SHP77 treated with DMSO at 0.1 percent for 48 hours (cell line): Measurements from ENCODE around the gene PML.
A peak's percentile ranks its signal among the peaks of the same experiment; 100 is the strongest.
"Not testable (repeated sequence)": the region's sequence is repeated elsewhere in the genome, so short reads cannot be mapped to it uniquely, and the experiment has no call there.

Experiments used
- DNase-seq: peaks from one replicate; lab custom pipeline; 2025; lab: John Stamatoyannopoulos, UW

The PML gene

GRCh38 chr15:74038707-74039655, 44.5 kb downstream of the PML start:
- DNase-seq, result no peak

DNA sequence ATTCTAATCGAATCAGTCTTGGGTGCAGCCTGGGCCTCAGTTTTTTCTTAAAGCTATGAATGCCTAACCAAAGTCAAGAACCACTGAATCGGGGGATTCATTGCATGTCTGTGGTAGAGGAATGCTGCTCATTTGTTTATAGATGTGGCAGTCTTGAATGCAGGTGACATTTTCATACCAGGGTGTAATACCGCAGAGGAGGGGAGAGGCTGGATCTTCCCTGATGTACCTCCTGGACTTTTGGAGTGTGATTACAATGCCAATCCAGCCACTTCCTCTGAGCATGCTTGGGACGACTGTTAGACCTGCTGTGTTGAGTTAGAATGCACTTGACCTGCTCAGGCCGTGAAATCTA, 45.1 kb downstream of the PML start:
- no peak for DNase-seq

- no peak for DNase-seq
Measured at GRCh38 chr15:74040109-74040850, 45.8 kb downstream of the PML start.

GRCh38 chr15:74041311-74041756, 46.8 kb downstream of the PML start:
- no peak for DNase-seq

DNA sequence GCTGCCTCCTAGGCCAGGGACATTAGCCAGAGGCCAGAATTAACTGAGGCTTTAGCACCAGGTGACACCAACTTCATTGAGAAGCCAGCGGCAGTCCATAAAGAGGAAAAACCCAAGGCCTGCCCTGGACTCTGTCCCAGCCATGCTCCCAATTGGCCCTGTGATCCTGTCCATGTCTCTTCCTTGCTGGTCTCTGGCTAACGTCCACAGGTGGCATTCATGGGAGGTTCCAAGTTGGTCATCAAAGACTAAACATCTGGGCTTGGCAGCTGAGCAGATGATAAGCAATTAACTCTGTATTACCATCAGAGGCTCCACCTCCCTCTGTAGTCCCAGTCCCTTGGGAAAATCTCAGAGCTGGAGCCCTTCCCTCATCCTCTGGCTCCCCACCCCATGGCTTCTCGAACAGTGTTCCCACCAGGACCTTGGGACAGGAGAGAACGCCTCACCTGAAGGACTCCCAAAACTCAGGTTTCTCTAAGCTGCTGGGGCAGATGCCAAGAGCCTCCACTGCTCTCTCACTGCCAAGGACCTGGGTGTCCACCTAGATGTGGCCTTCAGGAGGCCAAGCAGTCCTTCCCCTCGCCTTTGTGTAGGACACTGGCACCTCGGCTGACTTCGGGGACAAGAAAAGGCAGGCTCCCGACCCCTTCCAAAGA, 47.4 kb downstream of the PML start:
- DNase-seq, result no peak

DNA sequence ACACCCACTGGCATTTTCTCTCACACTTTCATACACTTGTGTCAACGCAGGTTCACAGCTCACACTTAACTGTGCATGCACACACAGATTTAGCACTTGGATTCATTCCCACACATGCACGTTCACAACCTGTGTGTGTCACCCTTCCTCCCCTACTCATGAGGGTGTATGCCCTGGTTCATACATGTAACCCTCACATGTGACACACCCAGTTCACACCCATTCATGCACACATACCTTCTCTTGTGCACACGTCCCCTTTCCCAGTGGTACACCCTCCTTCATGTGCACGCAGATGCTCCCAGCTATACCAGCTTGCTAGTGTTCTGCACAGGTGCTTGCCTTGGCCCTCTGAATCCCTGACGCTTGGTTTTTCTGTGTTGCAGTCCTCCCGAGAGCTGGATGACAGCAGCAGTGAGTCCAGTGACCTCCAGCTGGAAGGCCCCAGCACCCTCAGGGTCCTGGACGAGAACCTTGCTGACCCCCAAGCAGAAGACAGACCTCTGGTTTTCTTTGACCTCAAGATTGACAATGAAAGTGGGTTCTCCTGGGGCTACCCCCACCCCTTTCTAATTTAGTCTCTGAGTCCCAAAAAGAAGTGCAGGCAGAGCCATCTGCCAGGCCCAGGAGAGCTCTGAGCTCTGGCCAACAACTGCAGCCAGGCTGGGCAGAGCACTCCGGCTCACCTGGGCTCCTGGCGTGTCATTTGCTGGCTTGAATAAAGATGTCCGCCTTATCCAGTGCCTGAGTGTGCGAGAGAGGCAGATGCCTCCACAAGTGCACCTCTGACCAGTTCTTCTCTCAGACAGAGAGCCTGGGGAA, 48.3 kb downstream of the PML start:
- no peak for DNase-seq

DNA sequence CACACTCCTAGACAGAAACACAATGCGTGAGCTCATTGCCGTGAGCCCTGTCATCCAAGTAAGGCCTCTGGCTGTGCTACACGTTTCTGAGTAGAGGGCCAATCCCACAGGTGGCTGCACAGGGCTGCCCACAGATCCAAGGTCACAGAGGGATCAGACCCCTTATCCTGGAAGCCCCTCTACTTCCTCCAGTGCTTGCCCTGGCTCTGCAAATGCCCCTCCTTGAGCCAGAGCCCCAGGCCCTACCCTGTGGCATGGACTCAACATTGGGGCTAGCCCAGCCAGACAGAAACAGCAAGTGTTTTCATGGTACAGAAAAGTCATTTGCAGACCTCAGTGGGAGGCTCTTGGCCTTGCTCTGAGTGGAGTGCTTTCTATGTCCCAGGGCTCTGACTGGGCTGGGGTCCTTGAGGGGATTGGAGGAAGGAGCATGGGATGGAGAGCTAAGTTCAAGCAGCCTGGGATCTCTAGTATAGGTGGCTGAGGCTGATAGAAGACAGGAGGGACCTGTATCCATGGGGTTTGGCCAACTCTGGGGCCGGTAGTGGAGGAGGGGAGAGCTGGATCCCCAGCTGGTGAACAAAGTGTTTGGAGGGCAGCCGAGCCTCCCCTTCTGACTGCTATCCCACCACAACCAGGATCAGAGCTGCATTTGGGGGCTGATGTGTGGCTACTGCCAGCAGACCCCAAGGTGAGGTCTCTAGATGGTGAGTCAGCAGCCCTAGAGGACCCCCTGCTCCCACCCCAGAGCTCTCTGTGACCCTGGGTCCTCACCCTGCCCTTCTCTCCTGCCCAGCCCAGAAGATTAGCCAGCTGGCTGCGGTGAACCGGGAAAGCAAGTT, 49.1 kb downstream of the PML start:
- DNase-seq, result no peak

- DNase-seq, result no peak
Measured at GRCh38 chr15:74044267-74045110, 50.0 kb downstream of the PML start.

DNA sequence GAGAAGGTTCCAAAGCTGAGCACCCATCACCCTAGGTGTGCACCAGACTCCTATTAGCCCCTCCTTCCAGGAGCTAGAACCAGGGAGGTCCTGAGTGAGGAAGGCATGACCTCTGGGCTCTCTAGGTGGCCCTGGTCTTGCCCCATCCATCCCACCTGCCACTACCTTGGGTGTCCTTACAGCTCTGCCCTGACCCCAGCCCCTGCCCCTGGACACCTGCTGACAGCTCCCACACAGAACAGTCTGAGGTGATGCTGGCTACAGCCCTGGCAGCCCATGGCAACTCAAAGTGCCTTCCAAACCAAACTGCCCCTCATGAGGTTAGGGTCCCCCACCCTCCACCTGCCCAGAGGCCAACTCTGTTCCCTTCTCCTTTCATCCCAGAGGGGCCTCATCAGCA, 50.7 kb downstream of the PML start:
- no peak for DNase-seq

DNA sequence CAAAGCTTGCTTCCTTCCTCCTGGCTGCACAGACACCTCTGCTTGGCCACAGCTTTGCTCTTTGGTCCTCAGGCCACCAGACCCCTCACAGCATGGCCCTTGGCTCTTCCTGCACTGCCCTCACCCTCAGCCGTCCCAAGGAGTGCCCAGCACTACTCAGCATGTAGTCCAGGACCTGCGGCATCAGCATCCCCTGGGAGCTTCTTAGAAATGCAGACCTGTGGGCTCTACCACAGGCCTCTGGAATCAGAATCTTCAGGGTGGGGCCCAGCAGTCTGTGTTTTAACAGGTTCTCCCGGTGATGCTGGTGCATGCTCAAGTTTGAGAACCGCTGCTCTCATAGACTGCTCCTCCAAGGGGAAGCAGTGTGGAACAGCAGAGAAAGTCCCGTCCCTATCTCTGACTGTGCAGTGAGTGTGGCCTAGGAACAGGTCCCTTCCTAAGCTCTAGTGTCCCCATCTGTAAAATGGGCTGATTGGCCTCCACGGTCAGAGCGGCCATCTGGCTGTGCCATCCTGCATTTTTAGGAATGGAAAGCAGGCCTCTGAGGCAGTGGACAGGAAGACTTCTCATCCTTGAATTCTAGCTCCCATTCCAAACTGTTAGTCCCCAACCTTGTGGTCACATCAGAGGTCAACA, 51.2 kb downstream of the PML start:
- DNase-seq, result no peak

DNA sequence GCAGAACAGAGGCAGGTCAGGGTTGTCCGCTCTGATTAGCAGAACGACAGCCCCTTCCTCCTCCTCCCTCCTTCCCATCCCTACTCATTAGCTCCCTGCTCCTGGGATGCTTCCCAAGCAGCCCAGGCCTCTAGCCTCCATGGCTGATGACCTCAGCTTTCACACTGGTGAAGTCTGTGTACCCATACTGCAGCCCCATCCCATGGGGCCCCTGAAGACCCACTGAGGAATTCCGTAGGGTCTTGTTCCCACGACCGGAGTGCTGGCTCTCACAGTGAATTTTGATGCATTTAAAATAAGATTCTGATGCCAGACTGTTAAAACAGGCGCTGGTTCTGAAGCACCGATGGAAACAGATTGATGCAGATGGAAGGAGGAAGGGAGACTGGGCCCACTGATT, 51.8 kb downstream of the PML start:
- DNase-seq, result no peak

DNA sequence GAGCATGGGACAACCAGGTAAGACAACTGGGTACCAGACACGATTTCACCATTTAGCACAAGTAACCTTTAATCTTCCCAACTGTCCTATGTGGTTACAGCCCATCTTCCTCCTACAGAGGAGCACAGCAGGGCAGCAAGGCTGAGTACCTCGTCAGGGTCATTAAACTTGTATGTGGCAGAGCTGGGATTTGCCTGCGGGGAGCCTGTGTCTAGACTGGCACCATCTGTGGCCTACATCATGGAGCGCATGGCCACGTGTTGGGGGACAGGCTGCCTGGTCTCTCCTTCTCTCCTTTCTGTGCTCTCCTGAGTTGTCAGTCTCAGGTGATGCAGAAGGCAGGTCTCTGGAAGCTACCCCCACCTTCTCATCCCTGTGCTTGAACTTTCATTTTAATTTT, 55.6 kb downstream of the PML start:
- no peak for DNase-seq

- DNase-seq, result no peak
Measured at GRCh38 chr15:74050556-74051234, 56.2 kb downstream of the PML start.

DNA sequence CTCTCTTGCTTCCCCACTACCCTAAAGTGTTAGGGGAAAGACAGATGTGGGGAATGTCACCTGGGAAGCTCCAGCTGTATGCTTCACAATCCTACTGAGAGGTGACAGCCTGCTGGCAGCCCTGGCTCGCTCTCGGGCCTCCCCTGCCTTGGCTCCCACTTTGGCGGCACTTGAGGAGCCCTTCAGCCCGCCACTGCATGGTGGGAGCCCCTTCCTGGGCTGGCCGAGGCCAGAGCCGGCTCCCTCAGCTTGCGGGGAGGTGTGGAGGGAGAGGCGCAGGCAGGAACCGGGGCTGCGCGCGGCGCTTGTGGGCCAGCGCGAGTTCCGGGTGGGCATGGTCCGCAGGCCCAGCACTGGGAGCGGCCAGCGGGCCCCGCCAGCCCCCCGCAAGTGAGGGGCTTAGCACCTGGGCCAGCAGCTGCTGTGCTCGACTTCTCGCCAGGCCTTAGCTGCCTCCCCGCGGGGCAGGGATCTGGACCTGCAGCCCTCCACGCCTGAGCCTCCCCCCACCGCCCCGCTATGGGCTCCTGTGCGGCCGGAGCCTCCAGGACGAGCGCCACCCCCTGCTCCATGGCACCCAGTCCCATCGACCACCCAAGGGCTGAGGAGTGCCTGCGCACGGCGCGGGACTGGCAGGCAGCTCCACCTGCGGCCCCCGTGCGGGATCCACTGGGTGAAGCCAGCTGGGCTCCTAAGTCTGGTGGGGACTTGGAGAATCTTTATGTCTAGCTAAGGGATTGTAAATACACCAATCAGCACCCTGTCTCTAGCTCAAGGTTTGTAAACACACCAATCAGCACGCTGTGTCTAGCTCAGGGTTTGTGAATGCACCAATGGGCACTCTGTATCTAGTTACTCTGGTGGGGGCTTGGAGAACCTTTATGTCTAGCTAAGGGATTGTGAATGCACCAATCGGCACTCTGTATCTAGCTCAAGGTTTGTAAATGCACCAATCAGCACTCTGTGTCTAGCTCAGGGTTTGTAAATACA, 58.0 kb downstream of the PML start:
- not testable (repeated sequence) for DNase-seq

- DNase-seq, result no peak
Measured at GRCh38 chr15:74053517-74053916, 59.0 kb downstream of the PML start.

DNA sequence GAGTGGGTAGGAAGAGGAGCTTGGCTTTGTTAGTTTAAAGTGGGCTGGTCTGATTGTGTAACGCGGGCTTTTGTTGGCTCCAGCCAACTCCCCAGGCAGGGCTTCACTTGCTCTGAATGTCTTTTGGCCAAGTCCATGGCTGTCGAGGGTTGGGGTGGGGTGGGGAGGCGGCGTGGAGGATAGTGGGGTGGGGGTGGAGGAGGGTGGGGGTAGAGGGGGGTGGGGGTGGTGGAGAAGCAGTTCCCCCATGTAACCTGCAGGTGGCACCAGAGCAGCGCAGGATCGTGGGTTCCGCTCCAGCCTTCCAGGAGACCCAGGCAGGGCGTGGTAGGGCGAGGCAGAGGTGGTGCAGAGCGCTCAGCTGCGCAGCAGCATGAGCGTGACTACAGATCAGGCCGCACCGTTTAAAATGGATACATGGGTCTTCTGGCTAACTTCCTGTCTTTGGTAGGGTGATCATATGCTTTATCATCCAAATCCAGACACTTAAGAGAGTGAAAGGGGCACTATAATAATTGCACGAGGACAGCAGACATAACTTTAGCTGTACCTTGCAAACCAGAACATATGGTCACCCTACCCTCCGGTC, 59.5 kb downstream of the PML start:
- DNase-seq, result peak; percentile 1

GRCh38 chr15:74055804-74056203, 61.3 kb downstream of the PML start:
- no peak for DNase-seq
